B cell (primary cell): ENCODE data around the gene TMEM141.
A peak's percentile ranks its signal among the peaks of the same experiment; 100 is the strongest.

ENCODE experiments used
- CTCF ChIP-seq: fragments of 200-600 bp; IDR thresholded peaks from one replicate; pipeline ENCODE4 v1.8.0; 2022; ENCODE audit warnings: antibody characterized with exemption, mild to moderate bottlenecking
- EZH2 ChIP-seq: IDR thresholded peaks from 2 replicates; pipeline ENCODE4 v1.6.1; 2012; ENCODE audit warnings: borderline replicate concordance, low read depth, mild to moderate bottlenecking, moderate library complexity, low read length; ENCODE audit not compliant: insufficient read depth, poor library complexity, severe bottlenecking

GRCh38 chr9:136784249-136784996 is 6.7 kb upstream of the TMEM141 start:
- TF ChIP-seq CTCF, result peak; percentile 71
- TF ChIP-seq EZH2, result no peak
